GM12801 (cell line): Measurements from ENCODE around the gene TEX12.

ENCODE experiments used
- TF ChIP-seq, protein P1 (sequence below): IDR thresholded peaks from one replicate; pipeline ENCODE4 v1.5.1; 2011; ENCODE audit warnings: control low read depth; ENCODE audit not compliant: insufficient read length; ENCODE audit errors: extremely low read depth

The TEX12 gene

DNA sequence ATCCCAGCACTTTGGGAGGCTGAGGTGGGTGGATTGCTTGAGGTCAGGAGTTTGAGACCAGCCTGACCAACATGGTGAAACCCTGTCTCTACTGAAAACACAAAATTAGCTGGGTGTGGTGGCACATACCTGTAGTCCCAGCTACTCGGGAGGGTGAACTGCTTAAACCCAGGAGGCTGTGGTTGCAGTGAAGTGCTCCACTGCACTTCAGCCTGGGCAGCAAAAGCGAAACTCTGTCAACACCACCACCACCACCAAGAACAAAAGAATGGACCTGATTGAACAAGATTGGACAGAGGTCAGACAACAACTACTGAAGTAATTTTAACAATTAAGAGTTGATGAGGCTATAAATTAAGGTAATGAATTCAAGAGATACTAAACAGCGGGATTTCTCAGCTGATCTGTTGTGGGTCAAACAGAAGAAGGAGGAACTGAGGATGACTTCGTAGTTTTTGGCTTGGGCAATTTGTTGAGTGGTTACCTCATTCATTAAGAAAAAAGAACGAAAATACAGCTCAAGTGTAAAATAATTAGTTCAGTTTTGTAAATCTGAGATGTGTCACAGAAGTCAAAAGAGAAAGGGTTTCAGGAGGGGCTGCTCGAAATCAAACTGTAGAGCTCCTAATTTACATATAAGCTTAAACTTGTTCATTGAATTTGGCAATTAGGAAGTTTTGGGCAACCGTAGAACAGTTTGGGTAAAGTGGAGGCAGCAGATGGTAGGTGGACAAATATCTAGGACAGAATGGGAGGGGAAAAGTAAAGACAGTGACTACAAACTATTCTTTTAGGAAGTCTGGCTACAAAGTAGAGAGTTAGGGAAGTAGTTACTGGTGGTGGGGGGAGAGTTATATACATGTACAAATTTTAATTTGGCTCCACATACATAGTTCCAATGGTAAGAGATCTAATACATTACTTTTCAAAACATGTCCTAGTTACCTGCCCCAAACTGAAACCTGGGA, 7.8 kb upstream of the TEX12 start:
- TF ChIP-seq, protein P1, sequence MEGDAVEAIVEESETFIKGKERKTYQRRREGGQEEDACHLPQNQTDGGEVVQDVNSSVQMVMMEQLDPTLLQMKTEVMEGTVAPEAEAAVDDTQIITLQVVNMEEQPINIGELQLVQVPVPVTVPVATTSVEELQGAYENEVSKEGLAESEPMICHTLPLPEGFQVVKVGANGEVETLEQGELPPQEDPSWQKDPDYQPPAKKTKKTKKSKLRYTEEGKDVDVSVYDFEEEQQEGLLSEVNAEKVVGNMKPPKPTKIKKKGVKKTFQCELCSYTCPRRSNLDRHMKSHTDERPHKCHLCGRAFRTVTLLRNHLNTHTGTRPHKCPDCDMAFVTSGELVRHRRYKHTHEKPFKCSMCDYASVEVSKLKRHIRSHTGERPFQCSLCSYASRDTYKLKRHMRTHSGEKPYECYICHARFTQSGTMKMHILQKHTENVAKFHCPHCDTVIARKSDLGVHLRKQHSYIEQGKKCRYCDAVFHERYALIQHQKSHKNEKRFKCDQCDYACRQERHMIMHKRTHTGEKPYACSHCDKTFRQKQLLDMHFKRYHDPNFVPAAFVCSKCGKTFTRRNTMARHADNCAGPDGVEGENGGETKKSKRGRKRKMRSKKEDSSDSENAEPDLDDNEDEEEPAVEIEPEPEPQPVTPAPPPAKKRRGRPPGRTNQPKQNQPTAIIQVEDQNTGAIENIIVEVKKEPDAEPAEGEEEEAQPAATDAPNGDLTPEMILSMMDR = no peak

- TF ChIP-seq, protein P1 = no peak
Measured at GRCh38 chr11:112160091-112160848, 6.9 kb upstream of the TEX12 start.

- TF ChIP-seq, protein P1 = no peak
Measured at GRCh38 chr11:112161012-112161411, 6.2 kb upstream of the TEX12 start.

- TF ChIP-seq, protein P1 = no peak
Measured at GRCh38 chr11:112162761-112163546, 4.2 kb upstream of the TEX12 start.

DNA sequence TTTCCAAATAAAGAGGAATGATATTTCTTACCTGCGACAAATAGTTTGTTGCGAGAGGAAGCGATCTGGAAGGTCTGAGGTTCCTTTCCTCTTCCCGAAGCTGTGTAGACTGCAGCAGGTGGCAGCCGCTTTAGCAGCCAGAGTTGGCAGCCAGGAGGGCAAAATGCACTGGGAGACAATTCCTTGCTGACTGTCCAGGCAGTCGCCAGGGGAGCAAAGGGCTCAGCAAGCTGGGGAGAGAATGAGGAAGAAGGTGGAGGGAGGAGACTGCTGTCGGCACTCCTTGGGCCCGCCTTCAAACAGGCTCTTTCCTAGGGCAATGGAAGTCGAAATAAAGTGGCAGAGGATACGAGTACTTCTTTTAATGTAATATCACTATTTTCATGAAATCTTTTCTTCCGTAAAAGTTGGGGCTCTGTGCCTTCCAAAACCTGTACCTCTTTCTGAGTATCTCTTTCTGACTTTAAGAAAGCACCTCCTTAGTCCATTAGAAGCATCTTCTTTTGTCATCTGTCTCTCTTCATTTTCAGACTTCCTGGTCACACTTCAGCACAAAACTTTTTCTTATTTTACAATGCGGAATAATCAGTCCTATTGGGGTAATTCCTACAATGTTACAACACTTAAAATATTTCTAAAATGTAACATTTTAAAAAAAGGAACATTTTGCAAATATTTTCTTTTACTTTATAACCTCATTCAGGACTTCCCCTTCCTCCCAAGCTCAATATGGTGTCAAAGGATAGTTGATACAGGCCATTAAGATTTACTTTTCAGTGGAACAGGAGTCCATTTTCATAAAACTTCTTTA, 3.1 kb upstream of the TEX12 start, which contains the start of gene IL18:
Gene IL18, minus strand, starts transcription at position 220 of the 811 bp plus-strand sequence. CDS start 9,041 bp downstream, outside the sequence.
- TF ChIP-seq, protein P1 = no peak

DNA sequence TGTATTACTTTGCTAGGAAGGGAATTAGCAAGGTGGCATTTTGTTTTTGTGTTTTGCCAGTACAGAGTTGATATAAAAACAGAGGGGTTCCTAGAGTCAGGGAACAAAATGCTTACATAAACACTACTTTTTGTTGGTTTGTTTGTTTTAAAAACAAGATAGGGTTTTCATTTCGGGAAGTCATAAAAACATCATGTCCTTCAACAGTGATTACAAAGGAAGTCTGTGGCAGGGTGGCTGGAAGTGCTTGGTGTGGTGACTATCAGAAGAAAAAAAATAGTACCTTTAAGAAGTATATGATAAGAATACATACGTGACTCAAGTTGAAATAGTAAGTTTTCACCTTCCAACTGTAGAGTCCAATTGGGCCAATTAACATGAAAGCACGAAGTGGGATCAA, 2.1 kb upstream of the TEX12 start:
- TF ChIP-seq, protein P1 = no peak
